Kidney tubule cell (primary cell): ENCODE results near the gene KIF1C.
A peak's percentile ranks its signal among the peaks of the same experiment; 100 is the strongest.

ENCODE experiments used
- DNase-seq: peaks from one replicate; pipeline ENCODE4 v3.0.0-alpha.2; 2018; ENCODE audit warnings: low spot score

KIF1C gene

GRCh38 chr17:4969047-4969550, 28.7 kb upstream of the KIF1C start:
- peak; percentile 88 for DNase-seq

- DNase-seq, result peak; percentile 27
Measured at GRCh38 chr17:4969551-4970173, 28.1 kb upstream of the KIF1C start.

GRCh38 chr17:4970273-4970672, 27.5 kb upstream of the KIF1C start:
- DNase-seq, result no peak

- DNase-seq, result no peak
Measured at GRCh38 chr17:4971826-4972225, 25.9 kb upstream of the KIF1C start.

GRCh38 chr17:4972322-4972721, 25.4 kb upstream of the KIF1C start:
- DNase-seq, result no peak

- no peak for DNase-seq
Measured at GRCh38 chr17:4972752-4973151, 25.0 kb upstream of the KIF1C start.

- no peak for DNase-seq
Measured at GRCh38 chr17:4973256-4974114, 24.3 kb upstream of the KIF1C start.

- no peak for DNase-seq
Measured at GRCh38 chr17:4974115-4974670, 23.6 kb upstream of the KIF1C start.

GRCh38 chr17:4978726-4979125, 19.0 kb upstream of the KIF1C start:
- no peak for DNase-seq

GRCh38 chr17:4980644-4981216, 17.0 kb upstream of the KIF1C start:
- peak; percentile 44 for DNase-seq

GRCh38 chr17:4982305-4982704, 15.4 kb upstream of the KIF1C start:
- no peak for DNase-seq

GRCh38 chr17:4986403-4986802, 11.3 kb upstream of the KIF1C start:
- peak; percentile 35 for DNase-seq

GRCh38 chr17:4986951-4987766, 10.6 kb upstream of the KIF1C start, which contains the start of gene CAMTA2:
CAMTA2 (minus strand) TSS chr17:4987675; CDS start chr17:4986222, 1,453 bp downstream.
- DNase-seq, result peak; percentile 85

GRCh38 chr17:4987767-4988567, 9.8 kb upstream of the KIF1C start:
- no peak for DNase-seq

GRCh38 chr17:4994081-4994595, 3.6 kb upstream of the KIF1C start:
- no peak for DNase-seq

- DNase-seq, result no peak
Measured at GRCh38 chr17:4998027-4998731, 429 bp downstream of the KIF1C start.

GRCh38 chr17:4998732-4999429, 1.1 kb downstream of the KIF1C start:
- DNase-seq, result peak; percentile 21

GRCh38 chr17:4999430-5000093, 1.8 kb downstream of the KIF1C start:
- no peak for DNase-seq

GRCh38 chr17:5000237-5000639, 2.5 kb downstream of the KIF1C start:
- DNase-seq, result no peak
